Activated T-cell treated with anti-CD3 and anti-CD28 coated beads for 1 hour (primary cell): ENCODE measurements around the gene OR10P1.

Experiments used
- DNase-seq: peaks from one replicate; pipeline ENCODE4 v3.0.0-alpha.2; 2020; ENCODE audit warnings: low read depth

OR10P1 gene

GRCh38 chr12:55651299-55651683 is 14.6 kb downstream of the OR10P1 start:
- DNase-seq, result no peak

- no peak for DNase-seq
Observed at GRCh38 chr12:55652352-55652751, 15.7 kb downstream of the OR10P1 start.

- DNase-seq, result no peak
Observed at GRCh38 chr12:55653031-55653430, 16.3 kb downstream of the OR10P1 start.

- no peak for DNase-seq
Observed at GRCh38 chr12:55654511-55655214, 18.0 kb downstream of the OR10P1 start.

- DNase-seq, result no peak
Observed at GRCh38 chr12:55657212-55657611, 20.5 kb downstream of the OR10P1 start.

- no peak for DNase-seq
Observed at GRCh38 chr12:55658212-55658611, 21.5 kb downstream of the OR10P1 start.

GRCh38 chr12:55658635-55659391 is 22.1 kb downstream of the OR10P1 start:
- DNase-seq, result no peak

- DNase-seq, result no peak
Observed at GRCh38 chr12:55659486-55660385, 23.0 kb downstream of the OR10P1 start.

- DNase-seq, result no peak
Observed at GRCh38 chr12:55663391-55663790, 26.7 kb downstream of the OR10P1 start.

GRCh38 chr12:55664826-55665225 is 28.1 kb downstream of the OR10P1 start:
- no peak for DNase-seq

- DNase-seq, result no peak
Observed at GRCh38 chr12:55666508-55666907, 29.8 kb downstream of the OR10P1 start.

GRCh38 chr12:55670276-55670675 is 33.6 kb downstream of the OR10P1 start:
- no peak for DNase-seq

- DNase-seq, result no peak
Observed at GRCh38 chr12:55671746-55672145, 35.1 kb downstream of the OR10P1 start.

GRCh38 chr12:55673638-55674037 is 36.9 kb downstream of the OR10P1 start:
- no peak for DNase-seq

- no peak for DNase-seq
Observed at GRCh38 chr12:55675666-55676065, 39.0 kb downstream of the OR10P1 start.

GRCh38 chr12:55676707-55677106 is 40.0 kb downstream of the OR10P1 start:
- DNase-seq, result no peak

- DNase-seq, result no peak
Observed at GRCh38 chr12:55679691-55680090, 43.0 kb downstream of the OR10P1 start.

- DNase-seq, result no peak
Observed at GRCh38 chr12:55681142-55682077, 44.7 kb downstream of the OR10P1 start.

GRCh38 chr12:55682087-55682796 is 45.5 kb downstream of the OR10P1 start:
- DNase-seq, result no peak

GRCh38 chr12:55683676-55684075 is 47.0 kb downstream of the OR10P1 start:
- DNase-seq, result no peak
